WI38 (cell line): ENCODE data around the gene KRTAP19-7.

ENCODE experiments used
- H3K4me3 ChIP-seq: 2 replicates; pipeline ENCODE4 v1.5.1; 2011; ENCODE audit warnings: low read depth, mild to moderate bottlenecking, control low read depth, low read length
- TF ChIP-seq, protein P1 (sequence below): IDR thresholded peaks from 2 replicates; pipeline ENCODE4 v1.5.1; 2012; ENCODE audit warnings: low read depth, mild to moderate bottlenecking, control low read depth, low read length

KRTAP19-7 gene

DNA sequence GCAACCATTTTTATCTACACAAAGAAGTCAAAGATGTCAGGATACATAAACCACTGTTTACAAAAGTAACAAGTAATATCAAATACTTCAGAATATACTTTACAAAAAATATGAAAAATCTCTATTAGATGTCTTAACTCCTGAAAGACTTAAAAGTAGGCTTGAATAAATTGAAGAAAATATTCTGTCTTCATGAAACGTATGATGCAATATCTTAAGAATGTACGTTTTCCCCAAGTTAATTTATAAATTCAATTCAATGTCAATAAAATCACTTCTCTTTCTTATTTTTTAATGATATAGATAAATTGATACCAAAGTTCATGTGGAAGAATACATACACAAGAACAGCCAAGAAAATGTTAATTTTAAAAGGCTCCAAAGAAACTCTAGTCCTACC, 6.0 kb downstream of the KRTAP19-7 start:
- TF ChIP-seq, protein P1, sequence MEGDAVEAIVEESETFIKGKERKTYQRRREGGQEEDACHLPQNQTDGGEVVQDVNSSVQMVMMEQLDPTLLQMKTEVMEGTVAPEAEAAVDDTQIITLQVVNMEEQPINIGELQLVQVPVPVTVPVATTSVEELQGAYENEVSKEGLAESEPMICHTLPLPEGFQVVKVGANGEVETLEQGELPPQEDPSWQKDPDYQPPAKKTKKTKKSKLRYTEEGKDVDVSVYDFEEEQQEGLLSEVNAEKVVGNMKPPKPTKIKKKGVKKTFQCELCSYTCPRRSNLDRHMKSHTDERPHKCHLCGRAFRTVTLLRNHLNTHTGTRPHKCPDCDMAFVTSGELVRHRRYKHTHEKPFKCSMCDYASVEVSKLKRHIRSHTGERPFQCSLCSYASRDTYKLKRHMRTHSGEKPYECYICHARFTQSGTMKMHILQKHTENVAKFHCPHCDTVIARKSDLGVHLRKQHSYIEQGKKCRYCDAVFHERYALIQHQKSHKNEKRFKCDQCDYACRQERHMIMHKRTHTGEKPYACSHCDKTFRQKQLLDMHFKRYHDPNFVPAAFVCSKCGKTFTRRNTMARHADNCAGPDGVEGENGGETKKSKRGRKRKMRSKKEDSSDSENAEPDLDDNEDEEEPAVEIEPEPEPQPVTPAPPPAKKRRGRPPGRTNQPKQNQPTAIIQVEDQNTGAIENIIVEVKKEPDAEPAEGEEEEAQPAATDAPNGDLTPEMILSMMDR: no peak
- no peak overlapping the region for H3K4me3 ChIP-seq

DNA sequence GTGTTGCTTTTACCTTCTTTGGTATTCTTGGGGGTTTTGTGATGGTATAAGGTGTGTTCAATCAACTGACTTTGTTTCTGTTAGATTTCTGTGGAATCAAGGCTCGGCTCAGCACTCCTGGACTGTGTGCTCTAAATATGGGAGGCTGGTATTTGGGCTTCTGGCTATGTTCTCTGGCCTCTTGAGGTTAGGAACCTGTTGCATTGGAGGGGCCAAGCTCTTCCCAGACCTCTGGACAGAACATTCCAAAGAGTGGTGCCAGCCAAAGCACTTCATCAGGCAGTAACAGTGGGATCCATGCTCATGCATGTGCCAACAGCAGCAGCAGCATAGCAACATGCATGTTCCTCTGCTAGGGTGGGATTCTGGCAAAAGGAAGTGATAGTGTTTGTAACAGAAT, 8.3 kb downstream of the KRTAP19-7 start:
- H3K4me3 ChIP-seq: no peak overlapping the region
- TF ChIP-seq, protein P1: no peak

DNA sequence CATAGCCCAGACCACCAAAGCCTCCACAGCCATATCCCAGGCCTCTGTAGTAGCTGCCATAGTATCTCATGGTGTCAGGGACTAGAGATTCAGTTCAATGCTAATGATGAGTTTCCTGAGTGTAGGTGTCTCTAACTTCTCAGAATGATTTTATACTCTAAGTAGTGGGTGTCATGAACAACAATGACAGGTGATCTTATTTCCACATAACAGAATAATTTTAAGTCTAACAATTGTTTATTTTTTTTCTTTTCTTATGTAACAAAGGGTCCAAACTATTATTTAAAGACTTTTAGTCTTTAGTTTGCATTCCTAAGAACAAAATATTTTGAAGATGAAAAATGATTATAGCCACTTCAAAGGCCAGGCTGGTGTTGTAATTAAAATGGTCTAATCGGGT, 19.4 kb downstream of the KRTAP19-7 start, which contains the start of gene KRTAP19-6:
KRTAP19-6 (minus strand) TSS at position 101 of the 400 bp plus-strand sequence; CDS start at position 70, 31 bp downstream.
- no peak within 1 kb of the TSS for H3K4me3 ChIP-seq
- TF ChIP-seq, protein P1: no peak

DNA sequence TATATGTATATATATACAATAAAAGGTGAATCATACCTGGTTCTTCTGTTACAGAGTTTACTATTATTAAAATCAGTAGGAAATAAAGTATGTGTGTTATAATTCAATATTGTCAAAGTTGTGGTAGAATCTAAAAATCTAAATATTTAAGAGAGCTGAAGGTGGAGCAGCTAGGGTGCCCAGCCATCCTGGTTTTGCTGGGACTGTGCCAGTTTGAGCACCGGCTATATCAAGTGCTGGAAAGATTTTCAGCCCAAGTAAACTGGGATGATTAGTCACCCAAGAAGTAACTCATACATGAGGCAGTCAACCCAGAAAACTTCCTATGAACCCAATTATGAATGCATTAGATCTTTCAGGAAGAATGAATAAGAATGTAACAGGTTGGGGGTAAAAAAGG, 42.2 kb downstream of the KRTAP19-7 start:
- no peak overlapping the region for H3K4me3 ChIP-seq
- TF ChIP-seq, protein P1: no peak

DNA sequence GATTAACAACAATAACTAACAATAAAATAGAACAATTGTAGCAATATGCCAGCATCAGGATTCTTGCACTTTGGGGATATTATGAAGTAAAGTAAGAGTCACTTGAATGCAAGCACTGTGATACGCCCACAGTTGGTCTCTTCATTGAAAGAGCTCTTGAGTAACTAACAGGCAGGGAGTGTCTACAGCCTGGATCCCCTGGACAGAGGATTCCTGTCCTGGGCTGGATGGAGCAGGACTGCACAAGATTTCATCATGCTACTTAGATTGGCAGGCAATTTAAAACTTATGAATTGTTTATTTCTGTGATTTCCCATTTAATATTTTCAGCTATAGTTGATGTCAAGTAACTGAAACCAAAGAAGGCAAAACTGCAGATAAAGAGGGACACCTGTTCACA, 45.4 kb downstream of the KRTAP19-7 start:
- TF ChIP-seq, protein P1: no peak
- H3K4me3 ChIP-seq: no peak overlapping the region
